K562 (cell line): ENCODE measurements around the gene IL11. TPM values are rescaled to one million over a fixed set of nuclear protein-coding genes. Genes with fewer than 3 reads are reported as not detected.

Experiments used
- BACH1 ChIP-seq: fragments of 200-800 bp; sonication (Bioruptor generic); IDR thresholded peaks from 2 replicates; pipeline ENCODE4 v1.6.1; 2016; ENCODE audit warnings: missing genetic modification characterization, missing compliant biosample characterization
- BMI1 ChIP-seq: fragments of 150-350 bp; IDR thresholded peaks from 2 replicates; pipeline ENCODE4 v1.6.1; 2014; ENCODE audit warnings: low read length
- BRF1 ChIP-seq: IDR thresholded peaks from 3 replicates; pipeline ENCODE4 v1.6.1; 2011; ENCODE audit warnings: borderline replicate concordance, mild to moderate bottlenecking; ENCODE audit not compliant: insufficient read length; ENCODE audit errors: extremely low read depth
- FOXJ2 ChIP-seq: fragments of 200-800 bp; sonication (Bioruptor generic); IDR thresholded peaks from 2 replicates; pipeline ENCODE4 v1.6.1; 2016; ENCODE audit warnings: missing genetic modification characterization, missing compliant biosample characterization
- FOXK1 ChIP-seq: sonication (generic); formaldehyde crosslinking; IDR thresholded peaks from 2 replicates; pipeline ENCODE4 v1.8.0; 2022; ENCODE audit warnings: missing genetic modification reagents, mild to moderate bottlenecking, borderline replicate concordance
- GABPB2 ChIP-seq: fragments of 250-450 bp; sonication (Bioruptor Pico); conservative IDR thresholded peaks from 2 replicates; pipeline ENCODE4 v1.5.1; 2021; ENCODE audit warnings: mild to moderate bottlenecking
- GTF2E2 ChIP-seq: fragments of 200-800 bp; sonication (Bioruptor generic); IDR thresholded peaks from 2 replicates; pipeline ENCODE4 v1.6.1; 2016; ENCODE audit warnings: missing genetic modification characterization, missing compliant biosample characterization
- HMG20B ChIP-seq: fragments of 250-450 bp; sonication (Bioruptor Pico); IDR thresholded peaks from 2 replicates; pipeline ENCODE4 v1.5.0; 2021; ENCODE audit warnings: mild to moderate bottlenecking
- HSF4 ChIP-seq: fragments of 250-450 bp; sonication (Bioruptor Pico); IDR thresholded peaks from 2 replicates; pipeline ENCODE4 v2.1.2; 2022; ENCODE audit warnings: mild to moderate bottlenecking, moderate library complexity, borderline replicate concordance
- JUND ChIP-seq, 2 experiments: IDR thresholded peaks; 2 replicates in 1 of 2; 3 replicates in 1 of 2; pipeline ENCODE4 v1.6.1; 2011; ENCODE audit warnings: borderline replicate concordance in 2 of 2, low read depth in 2 of 2, low read length in 2 of 2, improper control_type of control experiment in 1 of 2, missing biosample characterization in 1 of 2, missing genetic modification characterization in 1 of 2, missing genetic modification reagents in 1 of 2
- LCOR ChIP-seq: sonication (generic); formaldehyde crosslinking; IDR thresholded peaks from 2 replicates; pipeline ENCODE4 v1.8.0; 2022; ENCODE audit warnings: mild to moderate bottlenecking, missing genetic modification reagents
- MEIS2 ChIP-seq: fragments of 450-650 bp; IDR thresholded peaks from 2 replicates; pipeline ENCODE4 v1.6.1; 2014; ENCODE audit warnings: mild to moderate bottlenecking; ENCODE audit not compliant: partially characterized antibody
- NR2F6 ChIP-seq: fragments of 450-650 bp; formaldehyde crosslinking; IDR thresholded peaks from 2 replicates; pipeline ENCODE4 v1.4.0; 2020; ENCODE audit warnings: mild to moderate bottlenecking
- PHB2 ChIP-seq: fragments of 450-650 bp; IDR thresholded peaks from 2 replicates; pipeline ENCODE4 v1.6.1; 2017; ENCODE audit warnings: low read depth
- PTTG1 ChIP-seq: fragments of 450-650 bp; IDR thresholded peaks from 2 replicates; pipeline ENCODE4 v1.6.1; 2016; ENCODE audit warnings: low read depth, mild to moderate bottlenecking, missing genetic modification characterization, missing compliant biosample characterization
- RAD21 ChIP-seq, 2 experiments: fragments of 250-450 bp in 1 of 2; fragments of 450-650 bp in 1 of 2; sonication (Bioruptor Pico) in 1 of 2; formaldehyde crosslinking in 1 of 2; IDR thresholded peaks in 1 of 2; conservative IDR thresholded peaks in 1 of 2; 2 replicates each; pipeline versions ENCODE4 v1.4.0 to v1.8.0; 2020 to 2022; ENCODE audit warnings: mild to moderate bottlenecking in 2 of 2, moderate library complexity in 1 of 2
- TAF15 ChIP-seq: fragments of 200-400 bp; formaldehyde crosslinking; IDR thresholded peaks from 2 replicates; pipeline ENCODE4 v1.6.1; 2017; ENCODE audit warnings: mild to moderate bottlenecking, low read depth, low read length, moderate library complexity
- TCFL5 ChIP-seq: fragments of 250-450 bp; sonication (Bioruptor Pico); conservative IDR thresholded peaks from 2 replicates; pipeline ENCODE4 v1.6.1; 2021; ENCODE audit warnings: mild to moderate bottlenecking, moderate library complexity, matching md5 sums
- WHSC1 ChIP-seq: IDR thresholded peaks from one replicate; pipeline ENCODE4 v1.6.1; 2012; ENCODE audit warnings: low read length, control low read depth, inconsistent platforms
- YBX1 ChIP-seq: fragments of 450-650 bp; IDR thresholded peaks from 2 replicates; pipeline ENCODE4 v1.7.1; 2016; ENCODE audit warnings: mild to moderate bottlenecking
- ZNF274 ChIP-seq: IDR thresholded peaks from 2 replicates; pipeline ENCODE4 v1.6.1; 2011; ENCODE audit warnings: low read depth, mild to moderate bottlenecking, low read length, moderate library complexity, borderline replicate concordance
- ZNF436 ChIP-seq: fragments of 250-450, 450-650 bp; sonication (Bioruptor Pico); formaldehyde crosslinking; IDR thresholded peaks from 2 replicates; pipeline ENCODE4 v1.7.0; 2020; ENCODE audit warnings: mild to moderate bottlenecking
- ZNF444 ChIP-seq: fragments of 250-450 bp; sonication (Bioruptor Pico); IDR thresholded peaks from 2 replicates; pipeline ENCODE4 v1.4.0; 2020; ENCODE audit warnings: mild to moderate bottlenecking, moderate library complexity
- polyA plus RNA-seq, 8 experiments: library from polyadenylated mRNA; depleted of rRNA in 4 of 8; stranded (reverse) in 5 of 8; unstranded in 3 of 8; fragments of >200 nt; fragmentation: Nextera tagmentation in 2 of 8; fragmentation: Illumina TruSeq in 1 of 8; extraction: Ambion mirVana in 2 of 8; extraction: Trizol in 1 of 8; gene quantifications; 2 replicates each; pipeline versions ENCODE4 v1.2.1 to v1.2.3, GENCODE V29; 2011 to 2014; ENCODE audit warnings: inconsistent platforms in 1 of 8, missing spikeins in 1 of 8
- total RNA-seq, 7 experiments: library from RNA; depleted of rRNA in 6 of 7; stranded (reverse); fragments of >200 nt in 6 of 7; fragmentation: Illumina TruSeq in 2 of 7; extraction: Trizol in 2 of 7; gene quantifications; 2 replicates each; pipeline versions ENCODE4 v1.2.1 to v1.2.3, GENCODE V29; 2011 to 2021; ENCODE audit warnings: low replicate concordance in 1 of 7
- TF ChIP-seq, protein P1 (sequence below): sonication (generic); formaldehyde crosslinking; IDR thresholded peaks from 2 replicates; pipeline ENCODE4 v1.8.0; 2023; ENCODE audit warnings: mild to moderate bottlenecking, missing genetic modification reagents
- TF ChIP-seq, protein P2 (sequence below): fragments of 450-650 bp; formaldehyde crosslinking; IDR thresholded peaks from 2 replicates; pipeline ENCODE4 v1.4.0; 2022; ENCODE audit warnings: mild to moderate bottlenecking, moderate library complexity
- TF ChIP-seq, protein P3 (sequence below): fragments of 450-650 bp; conservative IDR thresholded peaks from 2 replicates; pipeline ENCODE4 v1.6.1; 2016; ENCODE audit warnings: missing genetic modification characterization, low read depth, mild to moderate bottlenecking, missing compliant biosample characterization, moderate library complexity
- TF ChIP-seq, protein P4 (sequence below): IDR thresholded peaks from 2 replicates; pipeline ENCODE4 v1.6.1; 2014; ENCODE audit warnings: antibody characterized with exemption

IL11 gene
- total and polyA plus RNA-seq, 9 of the 15 experiments (the other 6 are each of a cell fraction or from before 2014, with no cell fraction given): 0.04 to 0.42 (median 0.06) TPM; not detected in 6

DNA sequence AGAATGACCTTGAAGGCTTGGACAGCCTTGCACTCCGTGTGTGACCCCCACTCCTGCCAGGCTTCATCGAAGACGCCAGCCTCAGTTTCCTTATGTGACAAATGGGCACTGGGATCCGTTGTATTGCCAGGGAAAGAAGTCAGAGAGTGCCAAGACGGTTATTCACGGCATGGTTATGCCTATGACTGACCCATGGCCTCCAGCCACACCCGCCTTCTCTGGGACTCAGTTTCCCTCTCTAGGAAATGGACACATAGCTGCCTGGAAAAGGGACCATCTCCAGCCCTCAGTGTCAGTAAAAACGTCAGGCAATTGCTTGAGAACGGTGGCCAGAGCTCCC is 38.2 kb upstream of the IL11 start (continued):
- TF ChIP-seq HMG20B (CRISPR knock-in tag): no peak
- no peak for TF ChIP-seq BRF1
- no peak for TF ChIP-seq NR2F6 (CRISPR knock-in tag)
- TF ChIP-seq, protein P1, sequence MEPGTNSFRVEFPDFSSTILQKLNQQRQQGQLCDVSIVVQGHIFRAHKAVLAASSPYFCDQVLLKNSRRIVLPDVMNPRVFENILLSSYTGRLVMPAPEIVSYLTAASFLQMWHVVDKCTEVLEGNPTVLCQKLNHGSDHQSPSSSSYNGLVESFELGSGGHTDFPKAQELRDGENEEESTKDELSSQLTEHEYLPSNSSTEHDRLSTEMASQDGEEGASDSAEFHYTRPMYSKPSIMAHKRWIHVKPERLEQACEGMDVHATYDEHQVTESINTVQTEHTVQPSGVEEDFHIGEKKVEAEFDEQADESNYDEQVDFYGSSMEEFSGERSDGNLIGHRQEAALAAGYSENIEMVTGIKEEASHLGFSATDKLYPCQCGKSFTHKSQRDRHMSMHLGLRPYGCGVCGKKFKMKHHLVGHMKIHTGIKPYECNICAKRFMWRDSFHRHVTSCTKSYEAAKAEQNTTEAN (CRISPR knock-in tag): no peak
- TF ChIP-seq RAD21 (CRISPR knock-in tag; conservative IDR thresholded peaks at IDR 0.05 in 1 of 2, IDR thresholded peaks at IDR 0.05 in 1 of 2): no peak
- TF ChIP-seq TAF15: no peak
- no peak for TF ChIP-seq MEIS2
- no peak for TF ChIP-seq GTF2E2 (tag)
- no peak for TF ChIP-seq ZNF436 (CRISPR knock-in tag)
- TF ChIP-seq BACH1 (tag): no peak; the same call in 1 of the 2 replicates
- TF ChIP-seq BMI1: no peak
- no peak for TF ChIP-seq WHSC1
- no peak for TF ChIP-seq ZNF274
- TF ChIP-seq, protein P2, sequence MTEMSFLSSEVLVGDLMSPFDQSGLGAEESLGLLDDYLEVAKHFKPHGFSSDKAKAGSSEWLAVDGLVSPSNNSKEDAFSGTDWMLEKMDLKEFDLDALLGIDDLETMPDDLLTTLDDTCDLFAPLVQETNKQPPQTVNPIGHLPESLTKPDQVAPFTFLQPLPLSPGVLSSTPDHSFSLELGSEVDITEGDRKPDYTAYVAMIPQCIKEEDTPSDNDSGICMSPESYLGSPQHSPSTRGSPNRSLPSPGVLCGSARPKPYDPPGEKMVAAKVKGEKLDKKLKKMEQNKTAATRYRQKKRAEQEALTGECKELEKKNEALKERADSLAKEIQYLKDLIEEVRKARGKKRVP (CRISPR knock-in tag): no peak
- no peak for TF ChIP-seq GABPB2
- TF ChIP-seq FOXK1 (CRISPR knock-in tag): no peak
- 0 out of 2 replicates have a peak, but pooled peaks have one; percentile 28 for TF ChIP-seq PTTG1 (tag)
- no peak for TF ChIP-seq ZNF444 (CRISPR knock-in tag)
- TF ChIP-seq JUND (IDR thresholded peaks at IDR 0.05; ENCODE audit: borderline replicate concordance, low read depth, low read length): no peak
- TF ChIP-seq JUND (tag; IDR thresholded peaks at IDR 0.05; ENCODE audit: borderline replicate concordance, low read depth, low read length): no peak; the same call in 2 of the 3 replicates
- TF ChIP-seq TCFL5 (CRISPR knock-in tag): no peak
- TF ChIP-seq YBX1: no peak
- TF ChIP-seq HSF4 (CRISPR knock-in tag): no peak
- TF ChIP-seq, protein P3, sequence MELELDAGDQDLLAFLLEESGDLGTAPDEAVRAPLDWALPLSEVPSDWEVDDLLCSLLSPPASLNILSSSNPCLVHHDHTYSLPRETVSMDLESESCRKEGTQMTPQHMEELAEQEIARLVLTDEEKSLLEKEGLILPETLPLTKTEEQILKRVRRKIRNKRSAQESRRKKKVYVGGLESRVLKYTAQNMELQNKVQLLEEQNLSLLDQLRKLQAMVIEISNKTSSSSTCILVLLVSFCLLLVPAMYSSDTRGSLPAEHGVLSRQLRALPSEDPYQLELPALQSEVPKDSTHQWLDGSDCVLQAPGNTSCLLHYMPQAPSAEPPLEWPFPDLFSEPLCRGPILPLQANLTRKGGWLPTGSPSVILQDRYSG (tag): no peak; the same call in none of the 2 replicates
- no peak for TF ChIP-seq FOXJ2 (tag)
- no peak for TF ChIP-seq PHB2
- no peak for TF ChIP-seq LCOR (CRISPR knock-in tag)
- TF ChIP-seq, protein P4, sequence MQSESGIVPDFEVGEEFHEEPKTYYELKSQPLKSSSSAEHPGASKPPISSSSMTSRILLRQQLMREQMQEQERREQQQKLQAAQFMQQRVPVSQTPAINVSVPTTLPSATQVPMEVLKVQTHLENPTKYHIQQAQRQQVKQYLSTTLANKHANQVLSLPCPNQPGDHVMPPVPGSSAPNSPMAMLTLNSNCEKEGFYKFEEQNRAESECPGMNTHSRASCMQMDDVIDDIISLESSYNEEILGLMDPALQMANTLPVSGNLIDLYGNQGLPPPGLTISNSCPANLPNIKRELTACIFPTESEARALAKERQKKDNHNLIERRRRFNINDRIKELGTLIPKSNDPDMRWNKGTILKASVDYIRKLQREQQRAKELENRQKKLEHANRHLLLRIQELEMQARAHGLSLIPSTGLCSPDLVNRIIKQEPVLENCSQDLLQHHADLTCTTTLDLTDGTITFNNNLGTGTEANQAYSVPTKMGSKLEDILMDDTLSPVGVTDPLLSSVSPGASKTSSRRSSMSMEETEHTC: no peak
